H1 (cell line): ENCODE measurements around the gene ARHGAP28.

ENCODE experiments used
- EP300 ChIP-seq, 2 experiments: IDR thresholded peaks; 1 replicate in 1 of 2; 2 replicates in 1 of 2; pipeline ENCODE4 v1.6.1; 2011 to 2012; ENCODE audit warnings: low read depth in 2 of 2, low read length in 2 of 2, mild to moderate bottlenecking in 2 of 2, borderline replicate concordance in 1 of 2, inconsistent platforms in 1 of 2, moderate library complexity in 1 of 2
- POLR2A ChIP-seq, 2 experiments: IDR thresholded peaks; 1 replicate in 1 of 2; 2 replicates in 1 of 2; pipeline ENCODE4 v1.6.1; 2011; ENCODE audit warnings: low read depth in 2 of 2, low read length in 2 of 2, mild to moderate bottlenecking in 2 of 2; ENCODE audit errors: control extremely low read depth in 1 of 2
- RAD21 ChIP-seq, 2 experiments: IDR thresholded peaks in 1 of 2; conservative IDR thresholded peaks in 1 of 2; 2 replicates each; pipeline ENCODE4 v1.6.1; 2011; ENCODE audit warnings: low read depth in 2 of 2, low read length in 2 of 2, improper control_type of control experiment in 1 of 2, inconsistent platforms in 1 of 2, mild to moderate bottlenecking in 1 of 2, moderate library complexity in 1 of 2
- YY1 ChIP-seq: IDR thresholded peaks from 2 replicates; pipeline ENCODE4 v1.6.1; 2011; ENCODE audit warnings: low read depth, mild to moderate bottlenecking, low read length
- TF ChIP-seq, protein P1 (sequence below), 3 experiments: IDR thresholded peaks; 1 replicate in 2 of 3; 2 replicates in 1 of 3; pipeline versions ENCODE4 v1.5.1 to v1.6.1; 2011; ENCODE audit warnings: low read length in 3 of 3, mild to moderate bottlenecking in 3 of 3, inconsistent platforms in 2 of 3, low read depth in 1 of 3, moderate library complexity in 1 of 3; ENCODE audit not compliant: insufficient read depth in 1 of 3; ENCODE audit errors: control extremely low read depth in 1 of 3
- TF ChIP-seq, protein P2 (sequence below): IDR thresholded peaks from 2 replicates; pipeline ENCODE4 v1.6.1; 2012; ENCODE audit warnings: inconsistent platforms

- TF ChIP-seq POLR2A (IDR thresholded peaks at IDR 0.05; ENCODE audit: control extremely low read depth in 1 of 2, low read depth in 2 of 2, low read length in 2 of 2) (no peak), YY1 (no peak), EP300 (IDR thresholded peaks at IDR 0.05; ENCODE audit: borderline replicate concordance in 1 of 2, low read depth in 2 of 2, low read length in 2 of 2) (no peak), RAD21 (IDR thresholded peaks at IDR 0.05 in 1 of 2, conservative IDR thresholded peaks at IDR 0.05 in 1 of 2; ENCODE audit: low read depth in 2 of 2, low read length in 2 of 2) (no peak)
- TF ChIP-seq, protein P1, sequence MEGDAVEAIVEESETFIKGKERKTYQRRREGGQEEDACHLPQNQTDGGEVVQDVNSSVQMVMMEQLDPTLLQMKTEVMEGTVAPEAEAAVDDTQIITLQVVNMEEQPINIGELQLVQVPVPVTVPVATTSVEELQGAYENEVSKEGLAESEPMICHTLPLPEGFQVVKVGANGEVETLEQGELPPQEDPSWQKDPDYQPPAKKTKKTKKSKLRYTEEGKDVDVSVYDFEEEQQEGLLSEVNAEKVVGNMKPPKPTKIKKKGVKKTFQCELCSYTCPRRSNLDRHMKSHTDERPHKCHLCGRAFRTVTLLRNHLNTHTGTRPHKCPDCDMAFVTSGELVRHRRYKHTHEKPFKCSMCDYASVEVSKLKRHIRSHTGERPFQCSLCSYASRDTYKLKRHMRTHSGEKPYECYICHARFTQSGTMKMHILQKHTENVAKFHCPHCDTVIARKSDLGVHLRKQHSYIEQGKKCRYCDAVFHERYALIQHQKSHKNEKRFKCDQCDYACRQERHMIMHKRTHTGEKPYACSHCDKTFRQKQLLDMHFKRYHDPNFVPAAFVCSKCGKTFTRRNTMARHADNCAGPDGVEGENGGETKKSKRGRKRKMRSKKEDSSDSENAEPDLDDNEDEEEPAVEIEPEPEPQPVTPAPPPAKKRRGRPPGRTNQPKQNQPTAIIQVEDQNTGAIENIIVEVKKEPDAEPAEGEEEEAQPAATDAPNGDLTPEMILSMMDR (IDR thresholded peaks at IDR 0.05; ENCODE audit: control extremely low read depth in 1 of 3, insufficient read depth in 1 of 3, low read depth in 1 of 3, low read length in 3 of 3) = no peak
- TF ChIP-seq, protein P2, sequence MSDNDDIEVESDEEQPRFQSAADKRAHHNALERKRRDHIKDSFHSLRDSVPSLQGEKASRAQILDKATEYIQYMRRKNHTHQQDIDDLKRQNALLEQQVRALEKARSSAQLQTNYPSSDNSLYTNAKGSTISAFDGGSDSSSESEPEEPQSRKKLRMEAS = no peak
Measured at GRCh38 chr18:6764382-6764781, 34.9 kb downstream of the ARHGAP28 start.
